HG03060 (cell line): ENCODE measurements around the gene ELL.
"Not testable (repeated sequence)": the region's sequence is repeated elsewhere in the genome, so short reads cannot be mapped to it uniquely, and the experiment has no call there.

ENCODE experiments used
- ATAC-seq: cut with Tn5 transposase; IDR thresholded peaks from one replicate; pipeline ENCODE4 v1.9.1; 2021; ENCODE audit warnings: low read depth, moderate number of reproducible peaks; ENCODE audit not compliant: unreplicated experiment

Gene ELL

DNA sequence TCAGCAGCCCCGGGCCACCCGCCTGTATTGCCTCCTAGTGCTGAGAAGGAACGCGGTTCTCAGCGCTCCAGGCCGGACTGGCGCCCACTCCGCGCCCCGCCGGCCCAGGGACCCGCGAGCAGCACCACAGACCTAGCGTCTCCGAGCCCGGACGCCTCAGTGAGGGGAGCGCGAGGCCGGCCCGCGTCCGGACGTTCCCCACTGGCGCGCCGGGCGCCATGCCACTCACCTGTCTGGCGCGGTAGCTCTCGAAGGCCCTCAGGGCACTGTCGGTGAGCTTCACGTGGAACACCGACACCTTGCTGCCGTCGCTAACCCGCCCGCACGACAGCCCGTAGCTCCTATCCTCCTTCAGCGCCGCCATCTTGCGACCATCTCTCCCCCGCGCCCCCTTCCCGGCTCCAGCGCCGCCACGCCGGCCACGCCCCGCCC is at the start of gene ELL:
TSS of gene ELL (minus strand) at position 379 of the 432 bp plus-strand sequence. CDS start at position 364, 15 bp downstream.
- ATAC-seq, result no peak

DNA sequence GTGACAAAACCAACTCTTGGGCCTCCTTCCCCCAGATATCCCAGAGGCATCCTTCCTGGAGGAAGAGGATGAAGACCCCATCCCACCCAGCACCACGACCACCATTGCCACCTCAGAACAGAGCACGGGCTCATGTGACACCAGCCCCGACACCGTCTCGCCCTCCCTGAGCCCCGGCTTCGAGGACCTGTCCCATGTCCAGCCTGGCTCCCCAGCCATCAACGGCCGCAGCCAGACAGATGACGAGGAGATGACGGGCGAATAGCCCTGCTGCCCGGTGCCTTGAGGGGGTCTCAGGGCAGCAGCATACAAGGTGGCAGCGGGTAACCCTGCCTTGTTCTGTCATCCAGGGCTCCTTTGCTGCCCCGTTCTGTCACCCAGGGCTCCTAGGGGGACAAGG is 46.5 kb upstream of the ELL start:
- ATAC-seq, result no peak

DNA sequence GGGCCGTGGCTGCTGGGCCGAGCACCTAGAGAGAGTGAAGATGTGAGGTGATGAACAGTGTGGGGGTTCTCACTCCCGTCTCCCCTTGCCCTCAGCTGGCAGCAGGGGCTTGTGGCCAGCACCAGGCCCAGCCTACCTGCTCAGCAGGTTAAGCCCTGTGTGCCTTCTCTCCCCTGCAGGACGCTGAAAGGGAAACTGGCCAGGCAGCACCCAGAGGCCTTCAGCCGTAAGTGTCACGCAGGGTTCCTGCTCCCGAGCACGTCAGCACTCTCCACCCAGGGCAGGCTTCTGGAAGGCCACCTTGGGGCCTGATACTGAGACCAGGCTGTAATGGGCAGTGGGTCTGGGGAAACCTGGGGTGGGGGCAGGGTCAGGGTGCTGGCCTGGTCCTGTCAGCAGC is 45.1 kb upstream of the ELL start:
- ATAC-seq, result no peak

DNA sequence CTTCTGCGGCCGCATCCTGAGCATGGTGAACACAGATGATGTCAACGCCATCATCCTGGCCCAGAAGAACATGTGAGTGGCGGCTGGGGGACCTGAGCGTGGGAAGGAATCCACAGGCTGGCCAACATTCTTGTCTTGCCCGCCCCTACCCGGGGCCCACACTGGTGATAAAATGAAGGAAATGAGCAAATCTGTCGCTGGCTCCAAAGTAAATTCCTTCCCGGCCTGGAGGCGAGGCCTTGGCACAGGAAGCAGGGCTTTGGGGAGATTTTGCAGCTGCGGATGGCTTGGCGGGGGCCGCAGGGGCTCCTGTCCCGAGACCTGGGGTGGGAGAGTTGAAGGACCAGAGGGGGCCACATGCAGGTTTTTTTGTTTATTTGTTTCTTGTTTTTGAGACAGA is 40.2 kb upstream of the ELL start:
- no peak for ATAC-seq

DNA sequence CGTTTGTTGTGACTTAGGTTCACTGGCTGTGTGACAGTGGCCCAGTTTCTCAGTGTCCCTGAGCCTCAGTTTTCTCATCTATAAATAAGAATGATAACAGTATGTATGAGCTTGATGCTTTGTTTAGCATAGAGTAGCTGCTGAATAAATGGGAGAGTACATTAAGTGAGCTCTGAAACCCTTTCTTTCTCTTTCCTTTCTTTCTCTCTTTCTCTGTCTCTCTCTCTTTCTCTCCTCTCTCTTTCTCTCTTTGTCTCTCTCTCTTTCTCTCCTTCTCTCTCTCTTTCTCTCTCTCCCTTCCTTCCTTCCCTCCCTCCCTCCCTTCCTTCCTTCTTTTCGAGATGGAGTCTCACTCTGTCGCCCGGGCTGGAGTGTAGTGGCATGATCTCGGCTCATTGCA is 37.8 kb upstream of the ELL start:
- ATAC-seq, result no peak

DNA sequence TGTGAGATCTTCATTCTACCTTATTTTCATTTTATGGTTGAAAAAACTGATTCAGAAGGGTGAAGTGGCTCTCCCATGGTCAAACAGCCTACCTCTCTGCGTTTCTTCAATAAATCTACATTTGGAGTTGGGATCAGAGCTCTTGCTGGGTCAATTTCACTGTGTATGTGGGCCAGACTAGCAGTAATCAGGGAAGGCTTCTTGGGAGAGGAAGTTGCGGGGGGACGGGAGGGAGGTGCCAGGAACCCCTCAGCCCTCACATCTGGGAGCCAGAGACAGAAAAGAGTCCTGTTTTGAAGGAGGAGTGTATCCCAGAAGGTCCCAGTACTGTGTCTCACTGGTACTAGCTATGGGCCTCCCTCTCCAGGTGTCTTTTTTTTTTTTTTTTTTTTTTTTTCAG is 36.7 kb upstream of the ELL start:
- ATAC-seq, result no peak

DNA sequence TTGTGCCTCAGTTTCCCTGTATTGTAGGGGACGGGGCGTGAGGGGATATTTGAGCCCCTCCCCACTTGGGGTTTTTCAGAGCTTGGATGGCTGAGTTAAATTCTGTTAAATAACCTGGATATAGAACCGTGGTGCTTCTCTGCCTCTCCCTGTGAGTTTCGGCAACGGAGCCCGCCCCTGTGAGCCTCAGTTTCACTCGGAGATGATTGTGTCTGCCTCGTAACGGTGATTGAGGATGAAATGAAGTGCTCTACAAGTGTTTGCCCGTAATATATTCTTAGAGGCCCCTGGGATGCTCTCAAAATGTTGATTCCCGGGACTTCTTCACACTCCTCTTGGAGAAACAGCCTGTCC is 36.3 kb upstream of the ELL start:
- ATAC-seq, result no peak

DNA sequence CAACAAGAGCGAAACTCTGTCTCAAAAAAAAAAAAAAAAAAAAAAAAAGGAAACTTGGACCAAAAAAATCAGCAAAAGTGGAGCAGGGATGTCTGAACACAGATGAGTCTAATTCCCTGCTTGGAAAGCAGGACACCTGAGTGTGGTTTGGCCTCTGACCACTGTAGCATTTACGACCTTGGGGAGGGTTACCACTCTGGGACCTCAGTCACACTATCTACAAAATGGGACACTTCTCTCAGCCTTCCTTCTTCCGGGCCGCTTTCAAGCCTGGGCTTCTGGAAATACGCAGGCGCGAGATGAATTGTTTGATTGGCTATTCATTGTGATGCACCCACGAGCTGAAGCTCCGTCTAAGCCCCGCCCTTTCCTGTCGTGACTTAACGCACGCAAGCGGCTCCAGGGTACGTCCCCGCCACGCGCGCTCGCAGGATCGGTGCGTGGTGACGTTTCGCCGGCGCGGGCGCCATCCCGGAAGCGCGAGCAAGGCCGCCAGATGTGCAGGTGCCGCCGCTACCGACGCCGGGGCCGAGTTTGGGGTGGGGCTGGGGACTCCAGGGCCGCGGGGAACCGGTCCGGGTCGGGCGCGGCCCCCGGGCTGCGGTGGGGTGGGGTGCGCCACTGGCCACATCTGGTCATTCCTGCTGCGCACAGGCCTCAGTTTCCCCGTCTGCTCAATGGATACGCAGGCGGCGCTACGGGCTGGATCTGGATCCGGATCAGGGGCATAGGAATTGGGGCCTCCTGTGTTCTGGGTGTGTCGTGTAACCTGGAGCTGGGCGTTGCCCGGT is 35.7 kb upstream of the ELL start, which contains the start of gene KXD1:
TSS of gene KXD1 (plus strand) at position 460 of the 791 bp plus-strand sequence. CDS start 4,187 bp downstream, outside the sequence.
- peak; percentile 92 for ATAC-seq

DNA sequence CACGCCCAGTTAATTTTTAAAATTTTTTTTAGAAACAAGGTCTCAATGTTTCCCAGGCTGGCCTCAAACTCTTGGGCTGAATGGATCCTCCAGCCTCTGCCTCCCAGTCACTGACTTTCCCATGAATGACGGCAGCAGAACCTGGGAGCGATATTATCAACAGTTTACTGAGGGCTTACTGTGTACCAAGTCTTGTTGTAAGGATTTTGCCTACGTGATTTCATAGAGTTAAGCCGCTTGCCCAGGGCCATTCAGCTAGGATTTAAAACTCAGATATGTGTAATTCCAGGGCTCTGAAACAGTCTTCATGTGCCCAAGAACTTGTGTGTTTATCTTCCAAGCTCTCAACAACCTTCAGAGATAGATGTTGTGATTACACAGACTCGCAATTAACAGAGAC is 29.8 kb upstream of the ELL start:
- ATAC-seq, result no peak

DNA sequence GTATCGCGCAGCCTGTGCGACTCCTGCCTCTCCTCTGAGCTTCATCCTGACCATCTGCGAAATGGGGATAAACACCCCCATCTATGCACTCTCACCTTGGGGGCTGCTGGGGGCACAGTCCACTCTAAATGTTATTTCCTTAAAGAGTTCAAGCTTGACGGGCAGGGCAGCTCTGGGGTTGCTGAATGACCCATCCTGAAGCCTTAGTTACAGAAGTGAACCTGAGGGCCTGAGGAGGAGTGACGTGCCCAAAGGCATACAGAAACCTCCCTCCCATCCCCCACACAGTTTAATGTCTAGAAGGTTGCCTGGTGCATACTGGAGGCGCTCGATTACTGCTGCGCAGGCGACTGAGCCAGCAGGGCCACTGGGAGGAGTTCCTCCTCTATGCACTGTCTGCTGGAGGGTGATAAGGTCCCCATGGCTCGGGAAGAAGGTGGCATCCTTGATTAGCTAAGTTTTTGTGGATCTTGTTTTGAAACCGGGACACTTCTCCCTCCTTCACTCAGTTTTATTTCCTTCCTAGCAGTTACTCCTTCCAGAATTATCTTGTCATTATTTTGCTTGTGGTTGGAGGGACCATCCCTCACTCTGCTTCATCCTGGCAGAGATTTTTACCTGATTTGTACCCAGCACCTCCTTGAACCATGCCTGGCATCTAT is 22.1 kb upstream of the ELL start:
- ATAC-seq, result no peak

DNA sequence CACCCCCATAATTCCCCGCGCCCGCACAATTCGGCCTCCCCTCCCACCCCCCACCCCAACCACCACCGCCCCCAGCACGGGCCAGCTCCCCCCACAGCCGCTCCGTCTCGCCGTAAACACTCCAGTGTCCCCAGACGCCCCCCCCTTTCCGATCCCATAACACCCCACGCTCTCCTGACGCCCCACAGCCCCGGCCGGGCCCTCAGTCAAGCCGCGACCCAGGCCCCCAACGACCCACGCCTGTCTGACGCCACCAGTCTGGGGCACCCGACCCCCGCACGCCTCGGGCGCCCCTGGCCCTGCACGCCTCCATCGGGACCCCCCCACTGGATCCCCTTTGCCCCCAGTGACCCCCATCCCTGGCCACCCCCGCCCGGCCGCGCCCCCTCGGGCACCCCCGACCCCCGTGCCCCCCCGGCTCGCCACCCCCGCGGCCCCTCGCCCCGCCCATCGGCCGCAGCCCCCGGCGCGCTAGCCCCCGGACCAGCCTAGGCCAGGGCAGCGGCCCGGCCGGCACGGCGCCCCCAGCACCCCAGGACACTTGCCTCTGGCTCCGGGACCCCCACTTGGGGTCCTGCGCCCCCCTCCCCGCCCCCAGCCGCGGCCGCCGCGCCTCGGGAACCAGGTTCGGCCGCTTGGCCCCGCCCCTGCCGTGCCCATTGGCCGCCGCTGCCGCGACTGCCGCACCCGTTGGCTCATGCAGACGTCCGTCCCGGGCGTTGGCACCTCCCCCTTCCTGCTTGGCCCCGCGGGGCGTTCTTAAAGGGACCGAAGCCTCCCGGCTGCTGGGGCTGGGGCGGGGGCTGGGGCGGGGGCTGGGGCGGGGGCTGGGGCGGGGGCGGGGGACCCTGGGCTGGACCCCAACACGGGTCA is 21.3 kb upstream of the ELL start, which contains the start of gene FKBP8:
TSS of gene FKBP8 (minus strand) at position 633 of the 873 bp plus-strand sequence. CDS start 1,603 bp downstream, outside the sequence.
- no peak for ATAC-seq

DNA sequence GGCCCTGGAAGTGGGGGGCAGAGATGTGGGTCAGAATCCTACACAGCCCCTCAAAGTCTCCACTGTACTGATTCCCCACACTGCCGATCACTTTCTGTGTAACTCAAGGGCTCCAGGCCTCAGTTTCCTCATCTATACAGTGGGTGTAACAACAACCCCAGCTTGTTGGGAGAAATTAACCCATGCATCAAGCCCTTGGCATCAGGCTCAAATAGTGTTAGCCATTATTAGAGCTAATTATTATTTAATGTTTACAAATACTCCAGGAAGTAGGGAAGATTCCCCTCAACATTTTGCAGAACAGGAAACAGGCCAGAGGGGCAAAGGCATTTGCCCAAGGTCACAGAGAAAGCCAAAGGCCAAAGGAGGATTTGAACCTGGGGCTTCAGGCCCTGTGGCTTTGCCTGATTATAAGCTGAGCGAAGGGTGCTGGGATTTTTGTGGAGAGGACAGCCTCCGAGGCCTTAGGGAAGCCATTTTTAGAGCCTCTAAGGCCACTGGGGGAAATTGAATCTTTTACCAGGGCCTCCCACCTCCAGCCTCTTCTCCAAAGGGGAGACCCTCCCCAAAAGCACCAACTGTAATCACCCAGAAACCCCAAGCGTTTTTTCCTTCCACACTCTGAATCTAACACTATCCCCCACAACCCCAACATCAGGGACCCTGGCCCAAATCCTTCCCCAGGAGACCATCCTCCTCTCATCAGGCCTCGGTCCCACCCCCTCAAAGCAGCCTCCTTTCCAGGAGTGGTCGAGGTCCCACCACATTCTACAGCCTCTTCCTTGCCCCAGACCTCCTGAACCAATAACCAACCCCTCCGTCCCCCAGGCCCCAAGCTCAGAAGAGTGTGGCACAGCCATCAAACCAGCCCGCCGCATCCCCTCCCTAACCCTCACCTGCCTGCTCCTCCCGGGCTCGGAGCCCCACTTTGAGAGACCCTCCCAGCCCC is 20.4 kb upstream of the ELL start:
- ATAC-seq, result no peak

DNA sequence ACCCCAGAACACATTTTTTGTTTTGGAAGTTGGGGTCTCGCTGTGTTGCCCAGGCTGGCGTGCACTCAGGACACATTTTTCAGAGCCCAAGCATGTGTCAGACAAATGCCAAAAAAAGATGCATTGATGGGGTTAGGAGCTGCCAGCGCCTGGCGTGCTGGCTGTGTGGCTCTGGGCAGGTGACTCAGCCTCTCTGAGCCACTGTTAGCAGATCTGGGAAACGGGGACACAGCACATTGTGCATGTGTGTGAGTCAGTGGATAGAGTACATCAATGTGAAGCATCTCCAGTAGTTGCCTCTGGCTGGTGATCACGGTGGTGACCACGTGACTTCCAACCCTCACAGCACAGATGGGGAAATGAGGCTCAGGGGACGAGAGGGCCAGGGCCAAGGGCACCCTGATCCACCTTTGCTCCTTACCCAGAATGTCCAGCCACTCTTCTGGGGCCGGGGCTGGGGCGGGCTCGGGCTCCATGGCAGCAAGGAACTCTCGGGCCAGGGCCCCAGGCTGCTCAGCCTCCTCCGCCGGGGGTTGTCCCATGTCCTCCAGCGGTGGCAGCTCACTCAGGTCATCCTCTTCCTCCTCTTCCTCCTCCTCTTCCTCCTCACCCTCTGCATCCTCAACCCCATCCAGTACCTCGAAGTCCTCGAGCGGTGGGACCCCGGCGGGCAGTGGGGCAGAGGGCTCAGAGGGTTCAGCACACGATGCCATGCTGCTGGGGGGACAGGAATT is 19.6 kb upstream of the ELL start:
- ATAC-seq, result no peak

DNA sequence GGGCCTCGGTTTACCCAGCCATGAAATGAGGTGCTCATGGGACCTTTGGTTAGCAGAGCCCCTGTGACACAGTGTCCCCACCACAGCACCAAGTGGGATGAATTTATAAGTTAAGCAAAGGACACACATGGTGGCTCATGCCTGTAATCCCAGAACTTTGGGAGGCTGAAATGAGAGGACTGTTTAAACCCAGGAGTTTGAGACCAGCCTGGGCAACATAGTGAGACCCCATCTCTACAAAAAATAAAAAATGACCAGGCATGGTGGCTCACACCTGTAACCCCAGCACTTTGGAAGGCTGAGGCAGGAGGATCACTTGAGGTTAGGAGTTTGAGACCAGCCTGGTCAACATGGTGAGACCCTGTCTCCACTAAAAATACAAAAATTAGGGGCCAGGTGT is 18.3 kb upstream of the ELL start:
- not testable (repeated sequence) for ATAC-seq

DNA sequence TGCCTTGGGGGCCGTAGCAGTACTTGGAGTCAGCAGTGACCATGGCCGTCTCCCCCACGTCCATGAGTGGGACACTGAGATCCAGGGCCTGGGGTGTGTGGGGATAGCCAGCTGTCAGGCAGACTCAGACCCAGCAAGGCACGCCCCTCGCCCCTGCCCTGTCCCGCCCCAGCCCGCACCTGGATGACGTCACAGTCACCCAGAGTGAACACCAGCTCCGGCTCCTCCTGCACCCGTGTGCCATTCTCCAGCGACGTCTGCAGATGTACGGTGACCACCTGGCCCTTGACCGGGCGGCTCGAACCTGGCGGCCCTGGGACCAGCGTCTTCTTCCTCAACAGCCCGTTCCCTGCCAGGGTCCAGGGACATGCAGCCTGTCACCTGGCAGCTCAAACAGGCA is 17.5 kb upstream of the ELL start:
- no peak for ATAC-seq

DNA sequence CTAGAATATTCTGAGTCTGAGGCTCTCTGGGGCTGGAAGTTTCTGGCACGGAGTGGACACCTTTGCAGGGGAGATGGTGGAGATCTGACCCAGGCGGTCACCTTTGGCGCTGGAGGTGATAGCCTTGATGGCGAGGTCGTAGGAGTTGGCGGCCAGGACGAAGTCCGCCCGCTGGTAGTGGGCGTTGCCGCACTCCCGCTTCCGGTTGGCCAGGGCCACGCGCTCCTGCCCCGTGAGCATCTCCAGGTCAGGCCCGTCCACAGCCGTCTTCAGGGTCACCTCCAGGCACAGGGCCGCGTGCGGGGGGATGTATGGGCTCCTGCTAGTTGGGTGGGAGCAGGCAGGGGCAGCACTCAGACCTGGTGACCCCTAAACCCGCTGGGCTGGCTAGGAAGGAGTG is 16.2 kb upstream of the ELL start:
- no peak for ATAC-seq

DNA sequence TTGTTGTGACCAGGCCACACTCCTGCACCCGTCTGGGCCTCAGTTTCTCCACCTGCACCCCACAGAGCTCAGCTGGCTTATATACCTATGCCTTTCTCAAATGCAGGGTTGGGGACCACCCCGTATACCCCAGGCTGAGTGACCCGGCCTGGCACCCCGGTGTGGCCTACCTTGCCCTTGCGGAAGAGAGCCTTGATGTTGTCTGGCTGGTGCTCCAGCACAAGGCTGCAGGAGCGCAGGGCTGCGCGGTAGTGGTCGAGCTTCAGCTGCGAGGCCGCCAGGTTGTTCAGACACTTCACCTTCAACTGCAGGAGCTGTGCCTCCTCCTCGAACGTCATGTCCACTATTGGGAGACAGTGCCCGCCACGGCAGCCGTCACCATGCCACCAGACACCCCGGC is 15.6 kb upstream of the ELL start:
- ATAC-seq, result no peak

DNA sequence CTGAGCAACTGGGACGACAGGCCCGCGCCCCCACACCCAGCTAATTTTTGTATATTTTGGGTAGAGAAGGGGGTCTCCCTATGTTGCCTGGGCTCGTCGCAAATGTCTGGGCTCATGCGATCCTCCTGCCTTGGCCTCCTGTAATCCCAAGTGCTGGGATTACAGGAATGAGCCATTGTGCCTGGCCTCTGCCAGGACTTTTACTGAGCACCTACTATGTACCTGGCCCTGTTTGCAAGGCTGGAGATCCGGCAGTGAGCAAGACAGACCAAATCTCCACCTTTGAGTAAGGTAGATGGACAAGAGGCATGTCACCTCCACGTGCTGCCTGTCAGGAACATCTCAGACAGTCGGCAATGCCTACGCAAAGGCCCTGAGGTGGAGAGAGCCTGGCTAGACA is 14.6 kb upstream of the ELL start:
- ATAC-seq, result no peak

DNA sequence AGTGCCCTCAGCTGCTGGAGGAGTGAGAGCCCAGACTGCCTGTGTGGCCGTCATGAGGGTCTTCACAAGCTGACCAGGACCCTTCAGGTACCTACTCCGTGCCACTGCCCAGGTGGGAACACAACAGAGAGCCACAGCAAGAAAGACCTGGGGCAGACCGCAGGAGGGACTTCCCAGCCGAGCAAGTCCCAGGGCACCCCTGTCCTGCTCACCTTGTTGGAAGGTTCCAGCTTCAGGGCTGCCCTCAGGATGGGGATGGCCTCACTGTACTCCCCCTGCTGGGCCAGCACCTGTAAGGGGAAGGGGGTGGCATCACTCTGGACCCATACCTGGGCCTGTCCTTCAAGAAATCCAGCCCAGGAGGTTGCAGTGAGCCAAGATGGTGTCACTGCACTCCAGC is 11.2 kb upstream of the ELL start:
- ATAC-seq, result no peak
